ENCODE measurements around the gene EPB41L4A.

DNA sequence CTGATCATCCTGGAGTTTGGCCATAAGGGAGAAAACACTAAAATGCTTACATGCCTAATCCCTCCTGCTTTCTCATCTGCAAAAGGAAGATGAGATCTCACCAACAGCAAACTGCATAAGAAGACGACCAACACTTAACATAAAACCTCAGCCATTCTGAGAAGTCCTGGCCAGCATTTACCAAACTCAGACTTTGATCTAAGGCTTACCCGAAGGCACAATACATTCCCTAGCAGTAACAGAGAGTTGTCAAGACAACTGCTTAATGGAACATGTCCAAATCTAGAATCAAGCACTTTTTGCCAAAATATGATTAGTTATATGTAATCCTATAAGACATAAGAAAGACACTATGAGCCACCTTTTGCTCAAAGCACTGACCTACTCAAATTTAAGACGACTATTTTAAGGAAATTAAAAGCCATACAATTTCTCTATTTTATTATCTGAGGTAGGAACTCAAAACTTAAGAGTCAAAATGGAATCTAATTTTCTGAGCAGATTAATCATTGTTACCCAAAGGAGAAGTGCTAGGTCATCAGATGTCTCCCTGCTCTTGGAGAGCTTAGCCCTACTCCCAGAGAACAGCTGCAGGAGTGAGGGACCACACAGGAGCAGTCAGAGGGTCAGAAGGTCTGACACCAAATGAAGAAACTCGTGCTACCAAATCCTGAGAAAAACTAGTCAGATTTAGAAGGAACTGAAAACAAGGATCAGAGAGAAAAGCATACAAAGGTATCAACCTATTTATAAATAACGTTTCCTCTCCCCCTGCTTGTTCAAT is 39.3 kb downstream of the EPB41L4A start:
- TF ChIP-seq, protein P1, sequence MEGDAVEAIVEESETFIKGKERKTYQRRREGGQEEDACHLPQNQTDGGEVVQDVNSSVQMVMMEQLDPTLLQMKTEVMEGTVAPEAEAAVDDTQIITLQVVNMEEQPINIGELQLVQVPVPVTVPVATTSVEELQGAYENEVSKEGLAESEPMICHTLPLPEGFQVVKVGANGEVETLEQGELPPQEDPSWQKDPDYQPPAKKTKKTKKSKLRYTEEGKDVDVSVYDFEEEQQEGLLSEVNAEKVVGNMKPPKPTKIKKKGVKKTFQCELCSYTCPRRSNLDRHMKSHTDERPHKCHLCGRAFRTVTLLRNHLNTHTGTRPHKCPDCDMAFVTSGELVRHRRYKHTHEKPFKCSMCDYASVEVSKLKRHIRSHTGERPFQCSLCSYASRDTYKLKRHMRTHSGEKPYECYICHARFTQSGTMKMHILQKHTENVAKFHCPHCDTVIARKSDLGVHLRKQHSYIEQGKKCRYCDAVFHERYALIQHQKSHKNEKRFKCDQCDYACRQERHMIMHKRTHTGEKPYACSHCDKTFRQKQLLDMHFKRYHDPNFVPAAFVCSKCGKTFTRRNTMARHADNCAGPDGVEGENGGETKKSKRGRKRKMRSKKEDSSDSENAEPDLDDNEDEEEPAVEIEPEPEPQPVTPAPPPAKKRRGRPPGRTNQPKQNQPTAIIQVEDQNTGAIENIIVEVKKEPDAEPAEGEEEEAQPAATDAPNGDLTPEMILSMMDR (IDR thresholded peaks at IDR 0.05), result no peak
- TF ChIP-seq, protein P2, sequence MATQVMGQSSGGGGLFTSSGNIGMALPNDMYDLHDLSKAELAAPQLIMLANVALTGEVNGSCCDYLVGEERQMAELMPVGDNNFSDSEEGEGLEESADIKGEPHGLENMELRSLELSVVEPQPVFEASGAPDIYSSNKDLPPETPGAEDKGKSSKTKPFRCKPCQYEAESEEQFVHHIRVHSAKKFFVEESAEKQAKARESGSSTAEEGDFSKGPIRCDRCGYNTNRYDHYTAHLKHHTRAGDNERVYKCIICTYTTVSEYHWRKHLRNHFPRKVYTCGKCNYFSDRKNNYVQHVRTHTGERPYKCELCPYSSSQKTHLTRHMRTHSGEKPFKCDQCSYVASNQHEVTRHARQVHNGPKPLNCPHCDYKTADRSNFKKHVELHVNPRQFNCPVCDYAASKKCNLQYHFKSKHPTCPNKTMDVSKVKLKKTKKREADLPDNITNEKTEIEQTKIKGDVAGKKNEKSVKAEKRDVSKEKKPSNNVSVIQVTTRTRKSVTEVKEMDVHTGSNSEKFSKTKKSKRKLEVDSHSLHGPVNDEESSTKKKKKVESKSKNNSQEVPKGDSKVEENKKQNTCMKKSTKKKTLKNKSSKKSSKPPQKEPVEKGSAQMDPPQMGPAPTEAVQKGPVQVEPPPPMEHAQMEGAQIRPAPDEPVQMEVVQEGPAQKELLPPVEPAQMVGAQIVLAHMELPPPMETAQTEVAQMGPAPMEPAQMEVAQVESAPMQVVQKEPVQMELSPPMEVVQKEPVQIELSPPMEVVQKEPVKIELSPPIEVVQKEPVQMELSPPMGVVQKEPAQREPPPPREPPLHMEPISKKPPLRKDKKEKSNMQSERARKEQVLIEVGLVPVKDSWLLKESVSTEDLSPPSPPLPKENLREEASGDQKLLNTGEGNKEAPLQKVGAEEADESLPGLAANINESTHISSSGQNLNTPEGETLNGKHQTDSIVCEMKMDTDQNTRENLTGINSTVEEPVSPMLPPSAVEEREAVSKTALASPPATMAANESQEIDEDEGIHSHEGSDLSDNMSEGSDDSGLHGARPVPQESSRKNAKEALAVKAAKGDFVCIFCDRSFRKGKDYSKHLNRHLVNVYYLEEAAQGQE (IDR thresholded peaks at IDR 0.05; ENCODE audit: insufficient read depth in 1 of 2, low read depth in 2 of 2, low read length in 1 of 2), result no peak
